ENCODE results near the gene TMEM163.

GRCh38 chr2:134745023-134745422 lies 26.2 kb upstream of the TMEM163 start:
- no peak for TF ChIP-seq POLR2AphosphoS5 (IDR thresholded peaks at IDR 0.05)
- TF ChIP-seq EZH2 (IDR thresholded peaks at IDR 0.05; ENCODE audit: borderline replicate concordance, insufficient read depth, low read length, poor library complexity, severe bottlenecking), result no peak
